HEK293T (cell line): Measurements from ENCODE around the gene L3MBTL4.
"Not testable (repeated sequence)": the region's sequence is repeated elsewhere in the genome, so short reads cannot be mapped to it uniquely, and the experiment has no call there.

Experiments
- CTCF ChIA-PET: fragments of 350-600 bp; formaldehyde crosslinking; extraction: SDS; loops from one replicate; lab custom pipeline; 2021; ENCODE audit warnings: antibody characterized with exemption, inconsistent platforms; lab: Yijun Ruan, JAX
- POLR2A ChIA-PET: fragments of 350-600 bp; formaldehyde crosslinking; extraction: SDS; loops from one replicate; lab custom pipeline; 2020; ENCODE audit warnings: antibody characterized with exemption, inconsistent platforms; lab: Yijun Ruan, JAX
- DNase-seq: peaks from one replicate; pipeline ENCODE4 v3.0.0; 2012; ENCODE audit warnings: mixed read lengths; ENCODE audit errors: extremely low spot score
- ARNT ChIP-seq: fragments of 450-650 bp; IDR thresholded peaks from 2 replicates; pipeline ENCODE4 v1.6.1; 2017; ENCODE audit warnings: mild to moderate bottlenecking
- BHLHE40 ChIP-seq: fragments of 450-650 bp; IDR thresholded peaks from 2 replicates; pipeline ENCODE4 v1.6.1; 2016; ENCODE audit warnings: mild to moderate bottlenecking, moderate library complexity, borderline replicate concordance
- CTBP1 ChIP-seq: fragments of 450-650 bp; IDR thresholded peaks from 2 replicates; pipeline ENCODE4 v1.6.1; 2016; ENCODE audit warnings: borderline replicate concordance
- ELF4 ChIP-seq: fragments of 450-650 bp; IDR thresholded peaks from 2 replicates; pipeline ENCODE4 v1.6.1; 2017; ENCODE audit warnings: antibody characterized with exemption
- FOXA1 ChIP-seq: fragments of 450-650 bp; IDR thresholded peaks from 2 replicates; pipeline ENCODE4 v1.6.1; 2016; ENCODE audit warnings: mild to moderate bottlenecking
- FOXK2 ChIP-seq: fragments of 450-650 bp; IDR thresholded peaks from 2 replicates; pipeline ENCODE4 v1.6.1; 2016; ENCODE audit warnings: mild to moderate bottlenecking
- FOXM1 ChIP-seq: fragments of 450-650 bp; IDR thresholded peaks from 2 replicates; pipeline ENCODE4 v1.6.1; 2017; ENCODE audit warnings: mild to moderate bottlenecking, borderline replicate concordance
- HDGF ChIP-seq: fragments of 450-650 bp; IDR thresholded peaks from 2 replicates; pipeline ENCODE4 v1.6.1; 2017; ENCODE audit warnings: antibody characterized with exemption, borderline replicate concordance
- L3MBTL2 ChIP-seq: fragments of 450-650 bp; conservative IDR thresholded peaks from 2 replicates; pipeline ENCODE4 v1.6.1; 2016; ENCODE audit warnings: mild to moderate bottlenecking
- LEF1 ChIP-seq: fragments of 450-650 bp; IDR thresholded peaks from 2 replicates; pipeline ENCODE4 v1.6.1; 2017; ENCODE audit warnings: mild to moderate bottlenecking, borderline replicate concordance
- NFRKB ChIP-seq: fragments of 450-650 bp; IDR thresholded peaks from 2 replicates; pipeline ENCODE4 v1.6.1; 2016; ENCODE audit warnings: mild to moderate bottlenecking, moderate library complexity
- SP1 ChIP-seq: fragments of 450-650 bp; IDR thresholded peaks from 2 replicates; pipeline ENCODE4 v1.6.1; 2017
- SUZ12 ChIP-seq: fragments of 450-650 bp; IDR thresholded peaks from 2 replicates; pipeline ENCODE4 v1.6.1; 2016; ENCODE audit warnings: mild to moderate bottlenecking
- TARDBP ChIP-seq: fragments of 450-650 bp; IDR thresholded peaks from 2 replicates; pipeline ENCODE4 v1.6.1; 2016
- ZNF384 ChIP-seq: fragments of 450-650 bp; IDR thresholded peaks from 2 replicates; pipeline ENCODE4 v1.6.1; 2016
- TF ChIP-seq, protein P1 (sequence below): fragments of 450-650 bp; IDR thresholded peaks from 2 replicates; pipeline ENCODE4 v1.6.1; 2016

The L3MBTL4 gene

GRCh38 chr18:6280211-6280743, 134.4 kb downstream of the L3MBTL4 start:
- no peak for TF ChIP-seq HDGF
- POLR2A ChIA-PET, result no interaction called here
- DNase-seq, result no peak
- CTCF ChIA-PET, result no interaction called here

GRCh38 chr18:6279308-6279707, 135.4 kb downstream of the L3MBTL4 start:
- no peak for DNase-seq
- TF ChIP-seq ELF4, result no peak
- TF ChIP-seq ZNF384, result no peak
- TF ChIP-seq FOXK2, result no peak
- TF ChIP-seq TARDBP, result no peak
- TF ChIP-seq, protein P1, sequence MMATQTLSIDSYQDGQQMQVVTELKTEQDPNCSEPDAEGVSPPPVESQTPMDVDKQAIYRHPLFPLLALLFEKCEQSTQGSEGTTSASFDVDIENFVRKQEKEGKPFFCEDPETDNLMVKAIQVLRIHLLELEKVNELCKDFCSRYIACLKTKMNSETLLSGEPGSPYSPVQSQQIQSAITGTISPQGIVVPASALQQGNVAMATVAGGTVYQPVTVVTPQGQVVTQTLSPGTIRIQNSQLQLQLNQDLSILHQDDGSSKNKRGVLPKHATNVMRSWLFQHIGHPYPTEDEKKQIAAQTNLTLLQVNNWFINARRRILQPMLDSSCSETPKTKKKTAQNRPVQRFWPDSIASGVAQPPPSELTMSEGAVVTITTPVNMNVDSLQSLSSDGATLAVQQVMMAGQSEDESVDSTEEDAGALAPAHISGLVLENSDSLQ, result no peak
- no peak for TF ChIP-seq SP1
- no peak for TF ChIP-seq BHLHE40
- CTCF ChIA-PET, result no interaction called here
- POLR2A ChIA-PET, result no interaction called here

DNA sequence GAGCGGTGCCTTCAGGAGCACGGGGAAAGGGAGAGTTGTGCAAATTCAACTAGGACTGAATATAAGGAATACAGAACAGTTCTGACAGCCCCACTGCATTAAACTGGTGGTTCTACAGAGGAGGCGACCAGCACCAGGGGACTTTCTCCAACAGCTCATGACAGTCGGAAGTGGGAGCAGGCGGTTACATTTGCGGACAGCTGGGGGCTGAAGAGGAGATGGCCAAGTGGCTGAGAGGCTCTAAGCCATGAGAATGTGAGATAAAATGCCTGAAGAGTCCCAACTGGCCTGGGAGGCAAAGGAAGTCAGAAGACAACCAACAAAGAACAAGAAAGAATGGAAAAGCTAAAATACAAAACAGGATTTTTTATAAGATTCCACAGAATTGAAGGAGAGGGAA, 141.3 kb downstream of the L3MBTL4 start:
- DNase-seq, result no peak
- POLR2A ChIA-PET, result no interaction called here
- TF ChIP-seq HDGF, result no peak
- TF ChIP-seq FOXA1, result no peak
- no peak for TF ChIP-seq LEF1
- TF ChIP-seq FOXK2, result no peak
- TF ChIP-seq L3MBTL2, result no peak
- TF ChIP-seq SP1, result no peak
- TF ChIP-seq FOXM1, result no peak
- no peak for TF ChIP-seq BHLHE40
- TF ChIP-seq ELF4, result no peak
- no peak for TF ChIP-seq TARDBP
- TF ChIP-seq SUZ12, result no peak
- no peak for TF ChIP-seq NFRKB
- TF ChIP-seq ZNF384, result no peak
- TF ChIP-seq ARNT, result no peak
- CTCF ChIA-PET, result no interaction called here

DNA sequence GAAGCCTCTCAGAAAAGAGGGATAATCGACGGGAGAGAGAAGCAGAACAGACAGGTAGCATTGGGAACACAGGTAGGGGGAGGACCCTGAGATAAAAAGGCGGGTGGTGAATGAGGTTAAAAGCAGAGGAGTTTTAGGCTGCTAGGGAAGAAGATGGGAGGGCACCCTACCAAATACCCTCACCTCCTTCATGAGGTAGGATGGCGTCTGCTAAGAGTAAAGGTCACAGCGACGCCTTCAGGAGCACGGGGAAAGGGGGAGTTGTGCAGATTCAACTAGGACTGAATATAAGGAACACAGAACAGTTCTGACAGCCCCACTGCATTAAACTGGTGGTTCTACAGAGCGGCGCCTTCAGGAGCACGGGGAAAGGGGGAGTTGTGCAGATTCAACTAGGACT, 142.6 kb downstream of the L3MBTL4 start:
- POLR2A ChIA-PET, CTCF ChIA-PET, DNase-seq: not testable (repeated sequence)

- no peak for DNase-seq
- ChIA-PET CTCF (no interaction called here), POLR2A (no interaction called here)
- TF ChIP-seq NFRKB (no peak), ARNT (no peak), BHLHE40 (no peak), HDGF (no peak), ELF4 (no peak), LEF1 (no peak), SUZ12 (no peak)
- TF ChIP-seq, protein P1, result no peak
Observed at GRCh38 chr18:6271585-6271984, 143.1 kb downstream of the L3MBTL4 start.

GRCh38 chr18:6270771-6271216, 143.9 kb downstream of the L3MBTL4 start:
- DNase-seq, result no peak
- POLR2A ChIA-PET, result no interaction called here
- TF ChIP-seq CTBP1, result no peak
- CTCF ChIA-PET, result no interaction called here

DNA sequence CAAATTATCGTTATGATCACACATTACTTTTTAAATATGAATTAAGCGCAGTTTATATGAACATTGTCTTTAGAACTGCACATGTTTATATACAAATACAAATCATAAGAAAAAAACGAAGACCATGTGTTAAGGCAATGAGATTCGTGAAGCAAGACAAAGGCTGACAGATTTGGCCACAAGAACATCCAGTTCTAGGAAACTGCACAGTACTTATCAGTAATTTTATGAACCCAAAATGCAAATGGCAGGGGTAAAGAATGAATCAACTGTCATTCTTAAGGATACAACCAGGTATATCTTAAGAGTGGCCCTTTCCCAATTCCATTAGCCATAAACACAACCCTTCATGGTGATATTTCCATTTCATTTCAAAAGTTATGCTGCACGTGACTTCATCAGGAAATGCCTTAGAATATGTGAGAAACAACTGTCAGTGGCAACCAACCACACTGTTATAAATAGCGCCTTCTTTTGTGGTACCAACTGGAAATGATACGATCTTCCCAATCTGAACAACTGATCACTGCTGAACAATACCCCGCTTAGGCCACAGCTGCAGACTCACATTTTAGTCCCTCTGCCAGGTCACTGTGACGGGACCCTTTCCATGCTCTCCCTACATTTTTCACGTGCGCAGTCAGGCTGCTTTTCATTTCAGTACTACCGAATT, 144.9 kb downstream of the L3MBTL4 start:
- ChIA-PET POLR2A (no interaction called here), CTCF (no interaction called here)
- no peak for DNase-seq
- TF ChIP-seq HDGF (no peak), SP1 (no peak), ELF4 (no peak)

DNA sequence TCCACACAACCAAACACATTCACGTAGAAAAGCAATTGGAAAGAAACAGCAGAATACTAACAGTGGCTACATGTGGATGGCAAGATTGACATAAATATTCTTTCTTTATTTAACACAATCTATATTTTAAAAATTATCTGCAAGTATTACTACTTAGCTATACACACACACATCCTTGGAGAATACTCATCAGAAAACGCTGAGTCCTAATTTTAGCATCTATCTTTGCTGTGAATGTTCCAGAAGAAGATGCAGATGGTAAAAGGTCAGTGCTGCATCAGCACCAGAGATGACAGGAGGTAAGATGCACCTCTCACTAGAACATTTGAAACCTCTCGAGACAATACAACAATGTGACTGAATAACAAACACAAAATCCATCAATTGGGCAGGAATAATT, 148.5 kb downstream of the L3MBTL4 start:
- no peak for DNase-seq
- POLR2A ChIA-PET, result no interaction called here
- CTCF ChIA-PET, result no interaction called here
- no peak for TF ChIP-seq NFRKB
- no peak for TF ChIP-seq LEF1
- no peak for TF ChIP-seq SUZ12
